SK-N-SH (cell line): ENCODE data around the gene C10orf90. TPM values are rescaled to one million over a fixed set of nuclear protein-coding genes. Genes with fewer than 3 reads are reported as not detected.
A peak's percentile ranks its signal among the peaks of the same experiment; 100 is the strongest.

ENCODE experiments used
- CTCF ChIA-PET: fragments of 300-600, 350-600 bp; formaldehyde crosslinking; extraction: SDS; loops from one replicate; lab custom pipeline; 2021; lab: Yijun Ruan, JAX
- POLR2A ChIA-PET: fragments of 350-600 bp; sonication (Branson Sonifier 250); formaldehyde crosslinking; extraction: SDS; loops from one replicate; lab custom pipeline; 2020; ENCODE audit warnings: antibody characterized with exemption, inconsistent platforms; lab: Yijun Ruan, JAX
- DNase-seq: peaks from one replicate; pipeline ENCODE4 v3.0.0; 2012
- H2AFZ ChIP-seq: fragments of 200-600 bp; sonication (generic); 2 replicates; pipeline ENCODE4 v1.8.1; 2016; ENCODE audit warnings: antibody characterized with exemption, mild to moderate bottlenecking, low read depth
- H3F3A ChIP-seq: fragments of 200-600 bp; sonication (generic); replicated peaks from 2 replicates; pipeline ENCODE3; 2016; ENCODE audit warnings: antibody characterized with exemption, mild to moderate bottlenecking; ENCODE audit not compliant: insufficient read depth
- H3K27ac ChIP-seq, 2 experiments: fragments of 200-500 bp in 1 of 2; fragments of 200-600 bp in 1 of 2; sonication (Bioruptor generic) in 1 of 2; sonication (generic), shearing (Covaris generic) in 1 of 2; 2 replicates each; pipeline versions ENCODE4 v1.5.1 to v1.6.1; 2014 to 2016; ENCODE audit warnings: low read depth in 2 of 2, inconsistent platforms in 1 of 2, low read length in 1 of 2, mild to moderate bottlenecking in 1 of 2, mixed read lengths in 1 of 2
- H3K27me3 ChIP-seq: fragments of 200-600 bp; sonication (generic), shearing (Covaris generic); 2 replicates; pipeline ENCODE4 v1.6.1; 2016; ENCODE audit warnings: mixed run types; ENCODE audit not compliant: insufficient read depth
- H3K36me3 ChIP-seq, 2 experiments: fragments of 200-500 bp in 1 of 2; fragments of 200-600 bp in 1 of 2; sonication (Bioruptor generic) in 1 of 2; sonication (generic) in 1 of 2; replicated peaks in 1 of 2; 2 replicates each; pipeline versions ENCODE3 to v1.5.1; 2014 to 2016; ENCODE audit warnings: low read length in 1 of 2, mild to moderate bottlenecking in 1 of 2; ENCODE audit not compliant: insufficient read depth in 2 of 2, control insufficient read depth in 1 of 2
- H3K4me1 ChIP-seq, 2 experiments: fragments of 200-500 bp in 1 of 2; fragments of 200-600 bp in 1 of 2; sonication (Bioruptor generic) in 1 of 2; sonication (generic), shearing (Covaris generic) in 1 of 2; 2 replicates each; pipeline versions ENCODE4 v1.5.1 to v1.6.1; 2014 to 2016; ENCODE audit warnings: low read depth in 1 of 2, low read length in 1 of 2, mixed run types in 1 of 2; ENCODE audit not compliant: insufficient read depth in 2 of 2, control insufficient read depth in 1 of 2
- H3K4me2 ChIP-seq: fragments of 200-600 bp; sonication (generic), shearing (Covaris generic); 2 replicates; pipeline ENCODE4 v1.6.1; 2017; ENCODE audit warnings: mixed run types
- H3K4me3 ChIP-seq, 2 experiments: fragments of 200-500 bp in 1 of 2; fragments of 200-600 bp in 1 of 2; sonication (Bioruptor generic) in 1 of 2; sonication (generic), shearing (Covaris generic) in 1 of 2; 2 replicates each; pipeline versions ENCODE4 v1.5.1 to v1.8.1; 2014 to 2016; ENCODE audit warnings: low read depth in 2 of 2, inconsistent platforms in 1 of 2, low read length in 1 of 2, mild to moderate bottlenecking in 1 of 2, mixed read lengths in 1 of 2, moderate library complexity in 1 of 2
- H3K79me2 ChIP-seq: fragments of 200-600 bp; sonication (generic); 2 replicates; pipeline ENCODE4 v1.8.1; 2017; ENCODE audit warnings: mild to moderate bottlenecking; ENCODE audit not compliant: insufficient read depth
- H3K9ac ChIP-seq: fragments of 200-600 bp; sonication (generic); 2 replicates; pipeline ENCODE4 v1.6.1; 2017; ENCODE audit warnings: mixed run types
- H3K9me2 ChIP-seq: fragments of 200-600 bp; sonication (generic); 2 replicates; pipeline ENCODE4 v1.6.1; 2017; ENCODE audit warnings: mixed run types
- H3K9me3 ChIP-seq: fragments of 200-600 bp; sonication (generic); 2 replicates; pipeline ENCODE4 v1.6.1; 2017; ENCODE audit warnings: mixed run types, mild to moderate bottlenecking, moderate library complexity
- H4K20me1 ChIP-seq: fragments of 200-600 bp; sonication (generic); 2 replicates; pipeline ENCODE4 v1.6.1; 2017; ENCODE audit warnings: mild to moderate bottlenecking, mixed run types; ENCODE audit not compliant: insufficient read depth
- CTCF ChIP-seq: fragments of 200-600 bp; sonication (generic); IDR thresholded peaks from 2 replicates; pipeline ENCODE4 v1.6.1; 2017; ENCODE audit warnings: antibody characterized with exemption, mild to moderate bottlenecking, moderate library complexity
- EZH2phosphoT487 ChIP-seq: fragments of 200-600 bp; sonication (generic); IDR thresholded peaks from 2 replicates; pipeline ENCODE4 v1.6.1; 2017; ENCODE audit warnings: low read depth, mixed run types, mild to moderate bottlenecking, antibody characterized with exemption, moderate library complexity, borderline replicate concordance
- GABPA ChIP-seq: IDR thresholded peaks from 2 replicates; pipeline ENCODE4 v1.4.0; 2012; ENCODE audit warnings: low read depth, mild to moderate bottlenecking
- GATA2 ChIP-seq: sonication (generic); formaldehyde crosslinking; IDR thresholded peaks from 2 replicates; pipeline ENCODE4 v1.5.0; 2020; ENCODE audit warnings: mild to moderate bottlenecking, missing genetic modification reagents
- MEF2A ChIP-seq: IDR thresholded peaks from 2 replicates; pipeline ENCODE4 v1.4.0; 2012; ENCODE audit warnings: low read depth, borderline replicate concordance
- MXI1 ChIP-seq: IDR thresholded peaks from 2 replicates; pipeline ENCODE4 v1.6.1; 2012; ENCODE audit warnings: mild to moderate bottlenecking, low read depth, low read length, improper control_type of control experiment
- NFIC ChIP-seq: IDR thresholded peaks from 2 replicates; pipeline ENCODE4 v1.4.0; 2012; ENCODE audit warnings: borderline replicate concordance
- POLR2AphosphoS5 ChIP-seq: IDR thresholded peaks from 2 replicates; pipeline ENCODE4 v1.6.1; 2012; ENCODE audit warnings: low read depth, low read length
- RAD21 ChIP-seq: IDR thresholded peaks from 2 replicates; pipeline ENCODE4 v1.6.1; 2012; ENCODE audit warnings: mild to moderate bottlenecking, low read length
- SMC3 ChIP-seq: IDR thresholded peaks from 2 replicates; pipeline ENCODE4 v1.6.1; 2012; ENCODE audit warnings: low read depth, low read length, improper control_type of control experiment
- TCF12 ChIP-seq: IDR thresholded peaks from 2 replicates; pipeline ENCODE4 v1.4.0; 2012
- USF1 ChIP-seq: IDR thresholded peaks from 2 replicates; pipeline ENCODE4 v1.4.0; 2012; ENCODE audit warnings: low read depth, borderline replicate concordance
- ZBTB33 ChIP-seq: IDR thresholded peaks from 2 replicates; pipeline ENCODE4 v1.4.0; 2012; ENCODE audit warnings: low read depth, borderline replicate concordance
- WGBS: methylation state at CpG from one replicate; pipeline ENCODE4 v1.1.6; 2017; ENCODE audit warnings: low lambda C conversion rate; 5-methylcytosine and 5-hydroxymethylcytosine counted together
- polyA plus RNA-seq, 3 experiments: library from polyadenylated mRNA; depleted of rRNA; stranded (reverse); fragments of >200 nt; gene quantifications; 2 replicates each; pipeline ENCODE4 v1.2.3, GENCODE V29; 2012

The C10orf90 gene
- polyA plus RNA-seq, 1 of the 3 experiments (the other 2 are of a cell fraction): 0.21 TPM

- TF ChIP-seq POLR2AphosphoS5: no peak
- TF ChIP-seq MXI1: no peak
- no peak for TF ChIP-seq GABPA
- no peak for TF ChIP-seq SMC3
- no peak for TF ChIP-seq USF1
- no peak for TF ChIP-seq EZH2phosphoT487
- no peak for TF ChIP-seq NFIC
- TF ChIP-seq MEF2A: no peak
- no peak for TF ChIP-seq GATA2 (CRISPR knock-in tag)
- TF ChIP-seq TCF12: no peak
- no peak for TF ChIP-seq CTCF
- no peak for TF ChIP-seq ZBTB33
- TF ChIP-seq, all 33 proteins: peak for 0
- Histone ChIP-seq H3K27me3 (no peaks in the 10 kb centered on the region), H3F3A (no peaks in the 10 kb centered on the region), H3K9ac (no peak overlapping the region), H3K36me3 (no peaks in the 10 kb centered on the region), H3K9me3 (no peaks in the 10 kb centered on the region), H4K20me1 (no peaks in the 10 kb centered on the region), H3K4me2 (no peak overlapping the region), H3K9me2 (no peaks in the 10 kb centered on the region), H3K4me3 (no peak overlapping the region), H3K27ac (no peak overlapping the region), H3K79me2 (no peaks in the 10 kb centered on the region), H3K4me1 (no peaks in the 10 kb centered on the region), H2AFZ (no peak overlapping the region)
- ChIA-PET POLR2A (no interaction called here), CTCF (no interaction called here)
- no peak for DNase-seq
- WGBS: 71% methylated on average over 6 of the region's 6 CpGs
Measured at GRCh38 chr10:126478546-126478945, 191.9 kb downstream of the C10orf90 start.

GRCh38 chr10:126476246-126476645, 194.2 kb downstream of the C10orf90 start:
- Histone ChIP-seq H3K4me2 (no peak overlapping the region), H3K9me2 (no peaks in the 10 kb centered on the region), H3K36me3 (no peaks in the 10 kb centered on the region), H3F3A (no peaks in the 10 kb centered on the region), H3K9me3 (no peaks in the 10 kb centered on the region), H3K4me1 (no peaks in the 10 kb centered on the region), H3K27me3 (no peaks in the 10 kb centered on the region), H3K27ac (no peak overlapping the region), H3K9ac (no peak overlapping the region), H2AFZ (no peak overlapping the region), H3K79me2 (no peaks in the 10 kb centered on the region), H3K4me3 (no peak overlapping the region), H4K20me1 (no peaks in the 10 kb centered on the region)
- DNase-seq: no peak
- CTCF ChIA-PET: interaction anchor here (1.1 kb wide), 1 partner anchor 315 kb away, joined by 4 read pairs; no protein-coding TSS in a partner anchor
- WGBS: 85% methylated on average over 11 of the region's 11 CpGs
- TF ChIP-seq GATA2 (CRISPR knock-in tag) (no peak), RAD21 (0 out of 2 replicates have a peak, but pooled peaks have one; percentile 19)
- POLR2A ChIA-PET: no interaction called here
